GM12872 (cell line): ENCODE data around the gene KIF6.

ENCODE experiments used
- CTCF ChIP-seq: IDR thresholded peaks from 3 replicates; pipeline ENCODE4 v1.5.1; 2011; ENCODE audit warnings: low read depth, mild to moderate bottlenecking, low read length, moderate library complexity; ENCODE audit not compliant: insufficient read depth

KIF6 gene

GRCh38 chr6:39282774-39283173 lies 442.4 kb downstream of the KIF6 start:
- TF ChIP-seq CTCF = no peak

GRCh38 chr6:39281312-39281980 lies 443.8 kb downstream of the KIF6 start:
- TF ChIP-seq CTCF = no peak

- TF ChIP-seq CTCF = no peak
Measured at GRCh38 chr6:39280247-39280731, 444.9 kb downstream of the KIF6 start.
